ENCODE data around the gene CLCC1.

DNA sequence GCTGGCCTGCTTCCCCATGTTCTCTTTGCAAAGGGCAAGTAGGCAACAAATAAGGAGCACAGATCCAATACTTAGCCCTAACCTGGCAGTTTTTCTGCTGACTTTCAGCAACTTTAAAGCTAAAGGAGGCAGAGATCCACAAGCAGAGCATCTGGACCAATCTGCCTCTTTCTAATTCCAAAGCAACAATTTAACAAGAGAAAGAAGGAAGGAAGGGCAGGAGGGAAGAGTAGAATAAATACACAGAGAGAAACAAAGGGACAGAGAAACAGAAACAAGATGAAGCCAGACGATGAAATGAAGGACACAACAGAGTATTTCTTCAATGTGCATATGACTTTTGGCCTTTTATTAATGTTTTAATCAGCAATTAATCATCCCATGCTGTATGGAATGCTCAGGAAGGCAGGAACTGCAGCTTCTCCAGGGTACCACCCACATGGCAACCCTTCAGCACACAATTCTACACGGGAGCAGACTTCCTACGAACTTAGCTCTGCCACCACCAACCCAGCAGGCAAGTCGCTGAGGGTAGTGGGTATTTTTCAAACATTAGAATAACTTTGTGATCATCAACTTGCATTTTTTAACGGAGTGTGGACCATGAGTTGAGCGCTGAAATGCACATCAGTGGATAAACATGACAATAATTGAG, 15.3 kb downstream of the CLCC1 start:
- TF ChIP-seq, protein P1, sequence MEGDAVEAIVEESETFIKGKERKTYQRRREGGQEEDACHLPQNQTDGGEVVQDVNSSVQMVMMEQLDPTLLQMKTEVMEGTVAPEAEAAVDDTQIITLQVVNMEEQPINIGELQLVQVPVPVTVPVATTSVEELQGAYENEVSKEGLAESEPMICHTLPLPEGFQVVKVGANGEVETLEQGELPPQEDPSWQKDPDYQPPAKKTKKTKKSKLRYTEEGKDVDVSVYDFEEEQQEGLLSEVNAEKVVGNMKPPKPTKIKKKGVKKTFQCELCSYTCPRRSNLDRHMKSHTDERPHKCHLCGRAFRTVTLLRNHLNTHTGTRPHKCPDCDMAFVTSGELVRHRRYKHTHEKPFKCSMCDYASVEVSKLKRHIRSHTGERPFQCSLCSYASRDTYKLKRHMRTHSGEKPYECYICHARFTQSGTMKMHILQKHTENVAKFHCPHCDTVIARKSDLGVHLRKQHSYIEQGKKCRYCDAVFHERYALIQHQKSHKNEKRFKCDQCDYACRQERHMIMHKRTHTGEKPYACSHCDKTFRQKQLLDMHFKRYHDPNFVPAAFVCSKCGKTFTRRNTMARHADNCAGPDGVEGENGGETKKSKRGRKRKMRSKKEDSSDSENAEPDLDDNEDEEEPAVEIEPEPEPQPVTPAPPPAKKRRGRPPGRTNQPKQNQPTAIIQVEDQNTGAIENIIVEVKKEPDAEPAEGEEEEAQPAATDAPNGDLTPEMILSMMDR (IDR thresholded peaks at IDR 0.05) = no peak
- TF ChIP-seq POLR2A (IDR thresholded peaks at IDR 0.05) = no peak
- no peak for TF ChIP-seq POLR2AphosphoS5 (IDR thresholded peaks at IDR 0.05)
